Measurements from ENCODE around the gene TENM4.
"Not testable (repeated sequence)": the region's sequence is repeated elsewhere in the genome, so short reads cannot be mapped to it uniquely, and the experiment has no call there.

TENM4 gene

GRCh38 chr11:79244241-79244772, 196.5 kb downstream of the TENM4 start:
- no peak for DNase-seq (ENCODE audit: low spot score)

- DNase-seq (ENCODE audit: low spot score): no peak
These were observed 197.2 kb downstream of the TENM4 start for GRCh38 chr11:79243422-79244210.

GRCh38 chr11:79242616-79243015, 198.2 kb downstream of the TENM4 start:
- no peak for DNase-seq (ENCODE audit: low spot score)

GRCh38 chr11:79241852-79242241, 199.0 kb downstream of the TENM4 start:
- DNase-seq (ENCODE audit: low spot score): no peak

GRCh38 chr11:79241205-79241851, 199.5 kb downstream of the TENM4 start:
- no peak for DNase-seq (ENCODE audit: low spot score)

GRCh38 chr11:79237703-79238102, 203.1 kb downstream of the TENM4 start:
- no peak for DNase-seq (ENCODE audit: low spot score)

GRCh38 chr11:79237091-79237490, 203.7 kb downstream of the TENM4 start:
- DNase-seq (ENCODE audit: low spot score): no peak

- DNase-seq (ENCODE audit: low spot score): no peak
These were observed 204.3 kb downstream of the TENM4 start for GRCh38 chr11:79236541-79236971.

- DNase-seq (ENCODE audit: low spot score): no peak
These were observed 205.1 kb downstream of the TENM4 start for GRCh38 chr11:79235696-79236095.

GRCh38 chr11:79232346-79232745, 208.5 kb downstream of the TENM4 start:
- no peak for DNase-seq (ENCODE audit: low spot score)

GRCh38 chr11:79229047-79229446, 211.8 kb downstream of the TENM4 start:
- no peak for DNase-seq (ENCODE audit: low spot score)

- DNase-seq (ENCODE audit: low spot score): no peak
These were observed 212.8 kb downstream of the TENM4 start for GRCh38 chr11:79227767-79228755.

GRCh38 chr11:79227308-79227707, 213.5 kb downstream of the TENM4 start:
- no peak for DNase-seq (ENCODE audit: low spot score)

- DNase-seq (ENCODE audit: low spot score): no peak
These were observed 214.7 kb downstream of the TENM4 start for GRCh38 chr11:79226126-79226525.

- not testable (repeated sequence) for DNase-seq (ENCODE audit: low spot score)
These were observed 218.7 kb downstream of the TENM4 start for GRCh38 chr11:79222163-79222562.

GRCh38 chr11:79221444-79222130, 219.2 kb downstream of the TENM4 start:
- no peak for DNase-seq (ENCODE audit: low spot score)

GRCh38 chr11:79220171-79220570, 220.7 kb downstream of the TENM4 start:
- no peak for DNase-seq (ENCODE audit: low spot score)

GRCh38 chr11:79219186-79220045, 221.4 kb downstream of the TENM4 start:
- no peak for DNase-seq (ENCODE audit: low spot score)

GRCh38 chr11:79212741-79213190, 228.1 kb downstream of the TENM4 start:
- DNase-seq (ENCODE audit: low spot score): no peak

- no peak for DNase-seq (ENCODE audit: low spot score)
These were observed 231.1 kb downstream of the TENM4 start for GRCh38 chr11:79209540-79210266.
